GM23248 (cell line): Measurements from ENCODE around the gene ERO1A.

ENCODE experiments used
- EZH2 ChIP-seq: fragments of 200-600 bp; sonication (generic); IDR thresholded peaks from 2 replicates; pipeline ENCODE4 v1.6.1; 2018; ENCODE audit warnings: antibody characterized with exemption, mild to moderate bottlenecking; ENCODE audit not compliant: insufficient read depth, poor library complexity, severe bottlenecking
- EZH2phosphoT487 ChIP-seq: fragments of 200-600 bp; sonication (generic); IDR thresholded peaks from 2 replicates; pipeline ENCODE4 v1.6.1; 2018; ENCODE audit warnings: antibody characterized with exemption, moderate library complexity, mild to moderate bottlenecking, low read depth; ENCODE audit not compliant: insufficient read depth

DNA sequence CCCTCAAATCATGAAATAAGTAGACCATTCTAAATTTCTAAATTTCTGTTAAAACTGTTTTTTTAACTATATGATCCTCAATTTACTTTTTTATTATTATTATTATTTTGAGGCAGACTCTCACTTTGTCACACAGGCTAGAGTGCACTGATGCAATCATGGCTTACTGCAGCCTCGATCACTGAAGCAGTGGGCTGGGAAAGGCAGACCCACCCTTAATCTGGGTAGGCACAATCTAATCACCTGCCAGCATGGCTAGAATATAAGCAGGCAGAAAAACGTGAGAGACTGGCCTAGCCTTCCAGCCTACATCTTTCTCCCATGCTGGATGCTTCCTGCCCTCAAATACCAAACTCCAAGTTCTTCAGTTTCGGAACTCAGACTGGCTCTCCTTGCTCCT lies 2.3 kb downstream of the ERO1A start:
- no peak for TF ChIP-seq EZH2
- TF ChIP-seq EZH2phosphoT487: no peak
